ENCODE measurements around the gene LMF1.

GRCh38 chr16:856811-857210 is 114.0 kb downstream of the LMF1 start:
- TF ChIP-seq CHD2 (IDR thresholded peaks at IDR 0.05; ENCODE audit: low read depth, low read length): no peak
- no peak for TF ChIP-seq ZNF75D (CRISPR knock-in tag; IDR thresholded peaks at IDR 0.05; ENCODE audit: borderline replicate concordance)
- TF ChIP-seq BORCS8-MEF2B (CRISPR knock-in tag; IDR thresholded peaks at IDR 0.05): no peak
- no peak for TF ChIP-seq ZSCAN5A (CRISPR knock-in tag; IDR thresholded peaks at IDR 0.05; ENCODE audit: borderline replicate concordance)
- no peak for TF ChIP-seq ZSCAN29 (CRISPR knock-in tag; conservative IDR thresholded peaks at IDR 0.05)
- no peak for TF ChIP-seq GATAD2A (CRISPR knock-in tag; IDR thresholded peaks at IDR 0.05)
- TF ChIP-seq KLF9 (CRISPR knock-in tag; IDR thresholded peaks at IDR 0.05; ENCODE audit: low read depth): no peak
- TF ChIP-seq HIVEP1 (CRISPR knock-in tag; IDR thresholded peaks at IDR 0.05): no peak

Measured in HepG2 (cell line).